ENCODE data around the gene GAS2L1.

GRCh38 chr22:29336751-29337490 is 30.5 kb downstream of the GAS2L1 start:
- no peak for TF ChIP-seq KDM5A (IDR thresholded peaks at IDR 0.05)
- no peak for TF ChIP-seq CTCF (IDR thresholded peaks at IDR 0.05)
- TF ChIP-seq MYC (IDR thresholded peaks at IDR 0.05; ENCODE audit: borderline replicate concordance, low read length), result no peak
- TF ChIP-seq ZSCAN20 (CRISPR knock-in tag; IDR thresholded peaks at IDR 0.05), result no peak
- TF ChIP-seq MAX (IDR thresholded peaks at IDR 0.05), result no peak
- TF ChIP-seq RFX5 (IDR thresholded peaks at IDR 0.05), result no peak
- no peak for TF ChIP-seq CEBPB (IDR thresholded peaks at IDR 0.05)
- no peak for TF ChIP-seq POLR2A (IDR thresholded peaks at IDR 0.05; ENCODE audit: low read length)
- TF ChIP-seq PHF8 (IDR thresholded peaks at IDR 0.05; ENCODE audit: borderline replicate concordance, low read depth), result no peak
- no peak for TF ChIP-seq EP300 (IDR thresholded peaks at IDR 0.05)
- TF ChIP-seq RAD21 (conservative IDR thresholded peaks at IDR 0.05 in 1 of 2, IDR thresholded peaks at IDR 0.05 in 1 of 2), result no peak
- TF ChIP-seq JUNB (IDR thresholded peaks at IDR 0.05), result no peak
- no peak for TF ChIP-seq RCOR1 (IDR thresholded peaks at IDR 0.05; ENCODE audit: low read depth, low read length)

Data from A549 (cell line).